ENCODE results near the gene PLEKHJ1.

GRCh38 chr19:2260341-2260805 is 24.2 kb upstream of the PLEKHJ1 start:
- TF ChIP-seq POLR2AphosphoS5 (IDR thresholded peaks at IDR 0.05) = no peak
- no peak for TF ChIP-seq POLR2A (IDR thresholded peaks at IDR 0.05)

Measured in sigmoid colon (tissue), 4 donors.